Lower leg skin (tissue), 3 donors: ENCODE measurements around the gene TNFSF9.

ENCODE experiments used
- POLR2A ChIP-seq, 2 donors: fragments of 450-650 bp; IDR thresholded peaks; one replicate each; pipeline ENCODE4 v1.6.1; 2016 to 2017; ENCODE audit warnings: antibody characterized with exemption in 2 of 2, mild to moderate bottlenecking in 1 of 2, moderate library complexity in 1 of 2
- TF ChIP-seq, protein P1 (sequence below), 3 donors: fragments of 450-650 bp; IDR thresholded peaks; one replicate each; pipeline ENCODE4 v1.5.1; 2016; ENCODE audit warnings: antibody characterized with exemption in 3 of 3, mild to moderate bottlenecking in 3 of 3, moderate library complexity in 2 of 3

DNA sequence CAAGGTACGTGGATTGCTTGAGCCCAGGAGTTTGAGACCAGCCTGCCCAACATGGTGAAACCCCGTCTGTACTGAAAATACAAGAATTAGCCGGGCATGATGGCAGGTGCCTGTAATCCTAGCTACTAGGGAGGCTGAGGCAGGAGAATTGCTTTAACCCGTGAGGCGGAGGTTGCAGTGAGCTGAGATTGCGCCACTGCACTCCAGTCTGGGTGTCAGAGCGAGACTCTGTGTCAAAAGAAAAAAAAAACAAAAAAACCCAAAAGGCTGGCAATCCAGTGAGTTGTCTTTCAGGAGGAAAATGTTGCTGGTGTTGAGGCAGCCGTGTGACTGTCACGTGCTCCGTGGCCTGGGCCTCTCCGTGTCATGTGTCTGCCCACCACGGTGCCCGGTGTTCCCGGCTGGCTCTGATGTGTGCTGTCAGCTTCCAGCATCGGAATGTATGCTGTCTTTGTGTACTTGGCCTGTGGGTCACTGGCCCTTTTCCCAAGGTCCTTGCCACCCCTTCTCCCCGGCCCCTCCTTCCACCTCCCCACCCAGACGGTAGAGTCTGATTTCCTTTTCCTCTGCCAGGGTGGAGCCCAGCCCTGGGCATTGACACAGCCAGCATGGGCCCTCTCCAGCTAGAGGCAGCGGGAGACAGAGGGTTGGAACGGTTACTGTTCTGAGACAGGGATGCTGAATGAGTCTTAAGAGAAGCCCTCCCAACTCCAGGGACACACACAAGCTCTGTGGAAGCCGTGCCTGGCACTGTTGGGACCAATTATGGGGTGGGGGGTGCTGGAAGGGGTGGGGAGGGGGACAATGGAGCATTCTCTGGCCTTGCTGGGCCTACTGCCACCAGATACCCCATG is 21.5 kb upstream of the TNFSF9 start:
- TF ChIP-seq, protein P1, sequence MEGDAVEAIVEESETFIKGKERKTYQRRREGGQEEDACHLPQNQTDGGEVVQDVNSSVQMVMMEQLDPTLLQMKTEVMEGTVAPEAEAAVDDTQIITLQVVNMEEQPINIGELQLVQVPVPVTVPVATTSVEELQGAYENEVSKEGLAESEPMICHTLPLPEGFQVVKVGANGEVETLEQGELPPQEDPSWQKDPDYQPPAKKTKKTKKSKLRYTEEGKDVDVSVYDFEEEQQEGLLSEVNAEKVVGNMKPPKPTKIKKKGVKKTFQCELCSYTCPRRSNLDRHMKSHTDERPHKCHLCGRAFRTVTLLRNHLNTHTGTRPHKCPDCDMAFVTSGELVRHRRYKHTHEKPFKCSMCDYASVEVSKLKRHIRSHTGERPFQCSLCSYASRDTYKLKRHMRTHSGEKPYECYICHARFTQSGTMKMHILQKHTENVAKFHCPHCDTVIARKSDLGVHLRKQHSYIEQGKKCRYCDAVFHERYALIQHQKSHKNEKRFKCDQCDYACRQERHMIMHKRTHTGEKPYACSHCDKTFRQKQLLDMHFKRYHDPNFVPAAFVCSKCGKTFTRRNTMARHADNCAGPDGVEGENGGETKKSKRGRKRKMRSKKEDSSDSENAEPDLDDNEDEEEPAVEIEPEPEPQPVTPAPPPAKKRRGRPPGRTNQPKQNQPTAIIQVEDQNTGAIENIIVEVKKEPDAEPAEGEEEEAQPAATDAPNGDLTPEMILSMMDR (IDR thresholded peaks at IDR 0.05) = peak in 1 of 3 donors; percentile 33
- TF ChIP-seq POLR2A (IDR thresholded peaks at IDR 0.05) = no peak
